ENCODE results near the gene KRTAP10-4.

GRCh38 chr21:44579833-44580144 lies 6.3 kb downstream of the KRTAP10-4 start:
- no peak for TF ChIP-seq CTCF (IDR thresholded peaks at IDR 0.05; ENCODE audit: extremely low read depth in 1 of 2, insufficient read depth in 1 of 2, low read depth in 1 of 2, low read length in 2 of 2)
- no peak for TF ChIP-seq MAX (IDR thresholded peaks at IDR 0.05; ENCODE audit: insufficient read depth, insufficient read length)
- TF ChIP-seq POLR2A (IDR thresholded peaks at IDR 0.05; ENCODE audit: low read depth, low read length), result no peak
- no peak for TF ChIP-seq MYC (IDR thresholded peaks at IDR 0.05; ENCODE audit: low read depth, low read length)
- TF ChIP-seq POLR2AphosphoS5 (IDR thresholded peaks at IDR 0.05; ENCODE audit: insufficient read depth, low read depth, low read length), result no peak
- TF ChIP-seq EZH2 (IDR thresholded peaks at IDR 0.05; ENCODE audit: borderline replicate concordance, low read depth, low read length, severe bottlenecking), result no peak
- no peak for TF ChIP-seq JUN (IDR thresholded peaks at IDR 0.05; ENCODE audit: borderline replicate concordance, insufficient read depth, insufficient read length, low read depth)
- TF ChIP-seq FOS (IDR thresholded peaks at IDR 0.05; ENCODE audit: borderline replicate concordance, insufficient read depth, low read length), result no peak

Measured in endothelial cell of umbilical vein (primary cell).